SK-N-SH treated with all-trans-retinoic acid at 6 μM for 48 hours (cell line): Measurements from ENCODE around the gene TMPO.

Experiments used
- ZFP30 ChIP-seq: fragments of 450-650 bp; formaldehyde crosslinking; IDR thresholded peaks from 2 replicates; pipeline ENCODE4 v1.5.0; 2022; ENCODE audit warnings: mild to moderate bottlenecking, moderate library complexity
- TF ChIP-seq, protein P1 (sequence below): fragments of 250-450 bp; sonication (Bioruptor Pico); IDR thresholded peaks from 2 replicates; pipeline ENCODE4 v1.8.0; 2020; ENCODE audit warnings: mild to moderate bottlenecking, moderate library complexity, borderline replicate concordance
- TF ChIP-seq, protein P2 (sequence below): fragments of 250-450 bp; sonication (Bioruptor Pico); IDR thresholded peaks from 2 replicates; pipeline ENCODE4 v1.5.0; 2020; ENCODE audit warnings: mild to moderate bottlenecking, moderate library complexity

DNA sequence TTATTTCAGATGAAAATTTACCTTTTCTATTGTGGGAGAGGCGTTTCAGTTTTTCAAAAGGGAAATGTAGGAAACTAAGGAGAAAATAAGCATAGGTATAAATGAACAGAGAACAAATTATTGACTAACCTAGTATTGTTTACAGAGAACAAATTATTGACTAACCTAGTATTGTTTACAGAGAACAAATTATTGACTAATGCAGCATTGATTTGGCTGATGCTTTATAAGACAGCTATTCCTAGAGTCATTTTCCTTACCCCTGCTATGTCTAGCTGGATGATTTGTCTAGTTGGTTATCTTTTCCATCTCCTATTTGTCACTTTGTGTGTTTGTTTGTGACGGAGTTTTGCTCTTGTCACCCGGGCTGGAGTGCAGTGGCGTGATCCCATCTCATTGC is 22.6 kb downstream of the TMPO start:
- no peak for TF ChIP-seq ZFP30
- TF ChIP-seq, protein P1, sequence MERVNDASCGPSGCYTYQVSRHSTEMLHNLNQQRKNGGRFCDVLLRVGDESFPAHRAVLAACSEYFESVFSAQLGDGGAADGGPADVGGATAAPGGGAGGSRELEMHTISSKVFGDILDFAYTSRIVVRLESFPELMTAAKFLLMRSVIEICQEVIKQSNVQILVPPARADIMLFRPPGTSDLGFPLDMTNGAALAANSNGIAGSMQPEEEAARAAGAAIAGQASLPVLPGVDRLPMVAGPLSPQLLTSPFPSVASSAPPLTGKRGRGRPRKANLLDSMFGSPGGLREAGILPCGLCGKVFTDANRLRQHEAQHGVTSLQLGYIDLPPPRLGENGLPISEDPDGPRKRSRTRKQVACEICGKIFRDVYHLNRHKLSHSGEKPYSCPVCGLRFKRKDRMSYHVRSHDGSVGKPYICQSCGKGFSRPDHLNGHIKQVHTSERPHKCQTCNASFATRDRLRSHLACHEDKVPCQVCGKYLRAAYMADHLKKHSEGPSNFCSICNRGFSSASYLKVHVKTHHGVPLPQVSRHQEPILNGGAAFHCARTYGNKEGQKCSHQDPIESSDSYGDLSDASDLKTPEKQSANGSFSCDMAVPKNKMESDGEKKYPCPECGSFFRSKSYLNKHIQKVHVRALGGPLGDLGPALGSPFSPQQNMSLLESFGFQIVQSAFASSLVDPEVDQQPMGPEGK (CRISPR knock-in tag) = no peak
- TF ChIP-seq, protein P2, sequence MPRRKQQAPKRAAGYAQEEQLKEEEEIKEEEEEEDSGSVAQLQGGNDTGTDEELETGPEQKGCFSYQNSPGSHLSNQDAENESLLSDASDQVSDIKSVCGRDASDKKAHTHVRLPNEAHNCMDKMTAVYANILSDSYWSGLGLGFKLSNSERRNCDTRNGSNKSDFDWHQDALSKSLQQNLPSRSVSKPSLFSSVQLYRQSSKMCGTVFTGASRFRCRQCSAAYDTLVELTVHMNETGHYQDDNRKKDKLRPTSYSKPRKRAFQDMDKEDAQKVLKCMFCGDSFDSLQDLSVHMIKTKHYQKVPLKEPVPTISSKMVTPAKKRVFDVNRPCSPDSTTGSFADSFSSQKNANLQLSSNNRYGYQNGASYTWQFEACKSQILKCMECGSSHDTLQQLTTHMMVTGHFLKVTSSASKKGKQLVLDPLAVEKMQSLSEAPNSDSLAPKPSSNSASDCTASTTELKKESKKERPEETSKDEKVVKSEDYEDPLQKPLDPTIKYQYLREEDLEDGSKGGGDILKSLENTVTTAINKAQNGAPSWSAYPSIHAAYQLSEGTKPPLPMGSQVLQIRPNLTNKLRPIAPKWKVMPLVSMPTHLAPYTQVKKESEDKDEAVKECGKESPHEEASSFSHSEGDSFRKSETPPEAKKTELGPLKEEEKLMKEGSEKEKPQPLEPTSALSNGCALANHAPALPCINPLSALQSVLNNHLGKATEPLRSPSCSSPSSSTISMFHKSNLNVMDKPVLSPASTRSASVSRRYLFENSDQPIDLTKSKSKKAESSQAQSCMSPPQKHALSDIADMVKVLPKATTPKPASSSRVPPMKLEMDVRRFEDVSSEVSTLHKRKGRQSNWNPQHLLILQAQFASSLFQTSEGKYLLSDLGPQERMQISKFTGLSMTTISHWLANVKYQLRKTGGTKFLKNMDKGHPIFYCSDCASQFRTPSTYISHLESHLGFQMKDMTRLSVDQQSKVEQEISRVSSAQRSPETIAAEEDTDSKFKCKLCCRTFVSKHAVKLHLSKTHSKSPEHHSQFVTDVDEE (CRISPR knock-in tag) = no peak
